CD4-positive, alpha-beta T cell (primary cell): Measurements from ENCODE around the gene PPM1H. TPM values are rescaled to one million over a fixed set of nuclear protein-coding genes. Genes with fewer than 3 reads are reported as not detected.

Experiments
- ATAC-seq: fragments of 200-7000 bp; cut with Tn5 transposase; one replicate; pipeline ENCODE4 v1.10.0; 2022; ENCODE audit warnings: mild to moderate bottlenecking; ENCODE audit not compliant: poor library complexity
- CTCF ChIA-PET: fragments of 350-600 bp; sonication (Branson Sonifier 250); formaldehyde crosslinking; loops from one replicate; lab custom pipeline; 2021; ENCODE audit warnings: antibody characterized with exemption, inconsistent platforms; lab: Charles Lee
- POLR2A ChIA-PET: fragments of 350-600 bp; sonication (Branson Sonifier 250); formaldehyde crosslinking; loops from one replicate; lab custom pipeline; 2021; ENCODE audit warnings: antibody characterized with exemption, inconsistent platforms; lab: Charles Lee
- DNase-seq, 14 experiments: peaks; one replicate each; pipeline ENCODE4 v3.0.0-alpha.2; 2013 to 2020; ENCODE audit warnings: mixed read lengths in 2 of 14
- H3K27ac ChIP-seq, 2 donors: one replicate each; pipeline versions ENCODE4 v1.5.1 to v1.7.0; 2013; ENCODE audit warnings: low read length in 2 of 2, low read depth in 1 of 2, mild to moderate bottlenecking in 1 of 2
- H3K27me3 ChIP-seq, 2 experiments: 1 replicate in 1 of 2; 2 replicates in 1 of 2; pipeline versions ENCODE4 v1.6.1 to v1.7.0; 2013; ENCODE audit warnings: low read length in 2 of 2, control low read depth in 1 of 2, mild to moderate bottlenecking in 1 of 2, moderate library complexity in 1 of 2; ENCODE audit not compliant: insufficient read depth in 2 of 2, control insufficient read depth in 1 of 2
- H3K36me3 ChIP-seq: one replicate; pipeline ENCODE4 v1.6.1; 2013; ENCODE audit warnings: low read length, control low read depth; ENCODE audit not compliant: insufficient read depth
- H3K4me1 ChIP-seq: one replicate; pipeline ENCODE4 v1.6.1; 2013; ENCODE audit warnings: low read length, control low read depth; ENCODE audit not compliant: insufficient read depth
- H3K4me3 ChIP-seq: one replicate; pipeline ENCODE4 v1.5.1; 2013; ENCODE audit warnings: mild to moderate bottlenecking, low read length, moderate library complexity
- H3K9me3 ChIP-seq, 2 experiments: 1 replicate in 1 of 2; 2 replicates in 1 of 2; pipeline versions ENCODE4 v1.6.1 to v1.7.0; 2013; ENCODE audit warnings: low read length in 2 of 2, mild to moderate bottlenecking in 2 of 2, control low read depth in 1 of 2, moderate library complexity in 1 of 2; ENCODE audit not compliant: control insufficient read depth in 1 of 2, insufficient read depth in 1 of 2
- H3K27ac Mint-ChIP-seq: one replicate; pipeline ENCODE4 v1.8.0; 2020; ENCODE audit warnings: mixed read lengths
- H3K27me3 Mint-ChIP-seq: one replicate; pipeline ENCODE4 v1.8.0; 2021; ENCODE audit warnings: mixed read lengths
- H3K36me3 Mint-ChIP-seq: one replicate; pipeline ENCODE4 v1.8.0; 2021; ENCODE audit warnings: low read depth, mixed read lengths
- H3K4me1 Mint-ChIP-seq: one replicate; pipeline ENCODE4 v1.8.0; 2021; ENCODE audit warnings: low read depth, mixed read lengths
- H3K4me3 Mint-ChIP-seq: one replicate; pipeline ENCODE4 v1.8.0; 2020; ENCODE audit warnings: mild to moderate bottlenecking, mixed read lengths
- H3K9me3 Mint-ChIP-seq: one replicate; pipeline ENCODE4 v1.8.0; 2020; ENCODE audit warnings: mixed read lengths
- intact Hi-C, 2 experiments: fragments of 100-400 bp; cut with DNase I in 1 of 2; cut with micrococcal nuclease in 1 of 2; formaldehyde crosslinking; loops; one replicate each; pipeline versions ENCODE4 v1.15.1 to v1.9.0; 2023 to 2025; cut with DNase I, micrococcal nuclease
- total RNA-seq, 174 experiments: library from RNA in 2 of 174; stranded (reverse) in 2 of 174; gene quantifications; one replicate each; pipeline ENCODE4 v1.2.3 and lab custom pipeline; 2021 to 2026
- TF ChIP-seq, protein P1 (sequence below): fragments of 200-600 bp; IDR thresholded peaks from one replicate; pipeline ENCODE4 v1.8.0; 2022; ENCODE audit warnings: antibody characterized with exemption, mild to moderate bottlenecking

The PPM1H gene
- total RNA-seq, 2 experiments from 2014 or later, result not detected

DNA sequence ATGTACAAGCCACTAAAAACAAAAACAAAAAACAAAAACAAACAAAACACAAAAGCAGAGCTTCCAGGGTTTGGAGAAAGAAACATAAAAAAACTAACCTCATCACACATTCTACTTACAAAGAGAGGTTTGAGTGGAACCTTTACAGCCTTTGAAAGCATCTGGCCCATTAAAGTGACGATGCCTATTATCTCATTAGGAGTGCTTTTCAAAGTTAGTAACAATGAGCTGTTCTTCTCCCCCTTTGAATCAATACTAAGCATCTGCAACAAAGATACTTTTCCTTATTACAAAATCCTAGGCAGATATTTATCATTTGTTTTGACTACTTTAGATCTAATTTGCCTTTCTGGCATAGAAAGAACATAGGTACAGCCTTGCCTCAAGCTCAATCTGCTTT is 217.3 kb downstream of the PPM1H start:
- H3K9me3 Mint-ChIP-seq, result no peaks in the 10 kb centered on the region
- Histone ChIP-seq H3K36me3 (no peaks in the 10 kb centered on the region), H3K27ac (no peak overlapping the region), H3K9me3 (no peaks in the 10 kb centered on the region), H3K4me3 (no peak overlapping the region), H3K4me1 (no peaks in the 10 kb centered on the region), H3K27me3 (no peaks in the 10 kb centered on the region)
- ChIA-PET POLR2A (no interaction called here), CTCF (interaction anchor here (0.5 kb wide), 1 partner anchor 278 kb away, joined by 4 read pairs; no protein-coding TSS in a partner anchor)
- no peaks in the 10 kb centered on the region for H3K27me3 Mint-ChIP-seq
- H3K27ac Mint-ChIP-seq, result no peak overlapping the region
- no peaks in the 10 kb centered on the region for H3K4me1 Mint-ChIP-seq
- no peaks in the 10 kb centered on the region for H3K36me3 Mint-ChIP-seq
- TF ChIP-seq, protein P1, sequence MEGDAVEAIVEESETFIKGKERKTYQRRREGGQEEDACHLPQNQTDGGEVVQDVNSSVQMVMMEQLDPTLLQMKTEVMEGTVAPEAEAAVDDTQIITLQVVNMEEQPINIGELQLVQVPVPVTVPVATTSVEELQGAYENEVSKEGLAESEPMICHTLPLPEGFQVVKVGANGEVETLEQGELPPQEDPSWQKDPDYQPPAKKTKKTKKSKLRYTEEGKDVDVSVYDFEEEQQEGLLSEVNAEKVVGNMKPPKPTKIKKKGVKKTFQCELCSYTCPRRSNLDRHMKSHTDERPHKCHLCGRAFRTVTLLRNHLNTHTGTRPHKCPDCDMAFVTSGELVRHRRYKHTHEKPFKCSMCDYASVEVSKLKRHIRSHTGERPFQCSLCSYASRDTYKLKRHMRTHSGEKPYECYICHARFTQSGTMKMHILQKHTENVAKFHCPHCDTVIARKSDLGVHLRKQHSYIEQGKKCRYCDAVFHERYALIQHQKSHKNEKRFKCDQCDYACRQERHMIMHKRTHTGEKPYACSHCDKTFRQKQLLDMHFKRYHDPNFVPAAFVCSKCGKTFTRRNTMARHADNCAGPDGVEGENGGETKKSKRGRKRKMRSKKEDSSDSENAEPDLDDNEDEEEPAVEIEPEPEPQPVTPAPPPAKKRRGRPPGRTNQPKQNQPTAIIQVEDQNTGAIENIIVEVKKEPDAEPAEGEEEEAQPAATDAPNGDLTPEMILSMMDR, result no peak
- ATAC-seq, result no peak
- intact Hi-C loops, result loop anchor here in 1 of 2 experiments (10.0 kb wide), 1 partner anchor 133 kb away; no protein-coding TSS in a partner anchor
- no peak for DNase-seq
- no peak overlapping the region for H3K4me3 Mint-ChIP-seq

DNA sequence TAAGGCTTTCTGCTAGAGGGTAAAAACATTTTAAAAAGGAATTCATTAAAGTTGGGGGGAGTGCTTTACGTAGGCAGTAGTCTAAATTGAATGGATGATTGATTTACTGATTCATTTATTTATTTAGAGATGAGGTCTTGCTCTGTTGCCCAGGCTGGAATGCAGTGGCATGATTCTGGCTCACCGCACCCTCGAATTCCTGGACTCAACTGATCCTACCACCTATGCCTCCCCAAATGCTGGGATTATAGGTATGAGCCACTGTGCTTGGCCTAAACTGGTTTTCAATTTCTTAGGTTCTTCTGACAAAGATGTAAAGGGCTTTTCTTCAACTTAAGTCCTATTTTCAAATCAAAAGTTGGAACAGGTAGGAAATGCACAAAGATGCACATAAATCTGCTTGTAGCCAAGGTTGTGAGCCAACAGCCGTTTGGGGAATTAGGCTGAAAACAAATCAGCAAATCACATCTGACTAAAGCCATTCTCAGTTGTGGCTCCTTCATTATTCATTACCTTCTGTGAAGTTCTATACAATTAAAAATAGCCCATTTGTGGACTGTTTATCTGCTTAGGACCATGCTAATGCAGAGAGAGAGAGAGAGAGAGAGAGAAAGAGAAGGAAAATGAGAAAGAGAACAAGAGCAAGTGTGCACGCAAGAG is 218.0 kb downstream of the PPM1H start:
- ATAC-seq (no peak), DNase-seq (no peak)
- Mint-ChIP-seq H3K4me3 (no peak overlapping the region), H3K36me3 (no peaks in the 10 kb centered on the region), H3K27me3 (no peaks in the 10 kb centered on the region), H3K4me1 (no peaks in the 10 kb centered on the region), H3K9me3 (no peaks in the 10 kb centered on the region), H3K27ac (no peak overlapping the region)
- Histone ChIP-seq H3K27me3 (no peaks in the 10 kb centered on the region), H3K9me3 (no peaks in the 10 kb centered on the region), H3K4me1 (no peaks in the 10 kb centered on the region), H3K4me3 (no peak overlapping the region), H3K27ac (no peak overlapping the region), H3K36me3 (no peaks in the 10 kb centered on the region)
- ChIA-PET POLR2A (no interaction called here), CTCF (interaction anchor here (0.5 kb wide), 1 partner anchor 277 kb away, joined by 4 read pairs; no protein-coding TSS in a partner anchor)
- intact Hi-C loops, result loop anchor here in 1 of 2 experiments (10.0 kb wide), 1 partner anchor 132 kb away; no protein-coding TSS in a partner anchor
- TF ChIP-seq, protein P1, result no peak

DNA sequence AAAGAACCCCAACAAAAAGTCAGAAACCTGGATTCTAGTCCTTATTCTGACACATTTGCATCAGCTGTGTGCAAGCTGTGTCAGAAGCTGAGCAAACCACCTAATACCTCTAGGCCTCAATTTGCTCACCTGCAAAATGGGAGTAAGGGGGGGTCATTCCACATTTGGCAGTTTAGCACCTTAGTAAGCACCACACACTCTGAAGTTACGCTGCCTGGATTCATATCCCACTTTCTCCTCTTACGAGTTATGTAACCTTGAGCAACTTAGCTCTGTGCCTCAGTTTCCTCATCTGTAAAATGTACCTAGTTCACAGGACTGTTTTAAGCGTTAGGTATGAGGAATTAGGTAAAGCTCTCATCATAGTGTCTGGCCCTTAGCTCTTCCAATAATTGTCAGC is 218.9 kb downstream of the PPM1H start:
- Mint-ChIP-seq H3K36me3 (no peaks in the 10 kb centered on the region), H3K9me3 (no peaks in the 10 kb centered on the region), H3K27ac (no peak overlapping the region), H3K4me3 (no peak overlapping the region), H3K4me1 (no peaks in the 10 kb centered on the region), H3K27me3 (no peaks in the 10 kb centered on the region)
- CTCF ChIA-PET, result no interaction called here
- Histone ChIP-seq H3K27ac (no peak overlapping the region), H3K4me1 (no peaks in the 10 kb centered on the region), H3K36me3 (no peaks in the 10 kb centered on the region), H3K27me3 (no peaks in the 10 kb centered on the region), H3K9me3 (no peaks in the 10 kb centered on the region), H3K4me3 (no peak overlapping the region)
- DNase-seq, result no peak
- POLR2A ChIA-PET, result no interaction called here
- TF ChIP-seq, protein P1, result no peak
- intact Hi-C loops, result loop anchor here in 1 of 2 experiments (10.0 kb wide), 1 partner anchor 131 kb away; no protein-coding TSS in a partner anchor
- ATAC-seq, result no peak
